Cardiac muscle cell (in vitro differentiated cells and primary cell): ENCODE results near the gene ANXA2. TPM values are rescaled to one million over a fixed set of nuclear protein-coding genes. Genes with fewer than 3 reads are reported as not detected.

Source experiments
- DNase-seq, 2 donors: peaks; one replicate each; pipeline versions ENCODE4 v3.0.0 to v3.0.0-alpha.2; 2010 to 2017; ENCODE audit warnings: low read depth in 1 of 2, low spot score in 1 of 2
- H3K27ac ChIP-seq: fragments of 200-600 bp; sonication (generic); 2 replicates; pipeline ENCODE4 v1.5.1; 2016
- H3K27me3 ChIP-seq: fragments of 200-600 bp; sonication (generic); 2 replicates; pipeline ENCODE4 v1.6.0; 2016; ENCODE audit warnings: control low read depth
- H3K36me3 ChIP-seq: fragments of 200-600 bp; sonication (generic); 2 replicates; pipeline ENCODE4 v1.5.1; 2016; ENCODE audit warnings: control low read depth
- H3K4me1 ChIP-seq: fragments of 200-600 bp; sonication (generic); 2 replicates; pipeline ENCODE4 v1.8.1; 2017; ENCODE audit warnings: low read depth, mild to moderate bottlenecking, mixed run types
- H3K4me3 ChIP-seq: fragments of 200-600 bp; sonication (generic); 2 replicates; pipeline ENCODE4 v1.5.1; 2016; ENCODE audit warnings: mild to moderate bottlenecking
- H3K9me3 ChIP-seq: fragments of 200-600 bp; sonication (generic); 2 replicates; pipeline ENCODE4 v1.5.1; 2017; ENCODE audit warnings: low read depth, mild to moderate bottlenecking, control low read depth
- polyA plus RNA-seq: library from polyadenylated mRNA; unstranded; fragments of >200 nt; fragmentation: Nextera tagmentation; extraction: Ambion mirVana; gene quantifications from 2 replicates; pipeline ENCODE4 v1.2.1, GENCODE V29; 2016
- total RNA-seq: library from RNA; depleted of rRNA; stranded (reverse); fragments of >200 nt; gene quantifications from 2 replicates; pipeline ENCODE4 v1.2.3, GENCODE V29; 2016
- TF ChIP-seq, protein P1 (sequence below): IDR thresholded peaks from 2 replicates; pipeline ENCODE4 v1.5.1; 2012; ENCODE audit warnings: low read depth, mild to moderate bottlenecking, low read length

ANXA2 gene
- total and polyA plus RNA-seq, 2 experiments from 2014 or later = 90.2 to 284 TPM

DNA sequence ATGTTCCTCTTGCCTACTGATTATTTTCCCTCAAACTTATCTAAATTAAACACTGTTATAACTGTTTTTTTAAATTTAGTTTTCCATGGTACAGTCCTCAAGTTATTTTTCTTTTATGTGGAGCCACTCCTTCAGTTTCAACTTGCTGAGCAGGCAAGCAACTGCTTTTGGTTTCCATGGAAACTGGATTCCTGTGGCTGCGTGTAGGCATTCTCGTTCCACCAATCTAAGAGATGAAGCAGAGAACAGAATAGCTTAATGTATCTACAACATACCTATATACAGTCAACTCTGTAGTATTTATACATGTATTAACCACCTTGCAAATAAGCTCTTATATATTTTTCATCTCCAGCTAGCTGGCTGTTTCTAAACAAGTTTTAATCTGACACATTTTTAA, 25.8 kb upstream of the ANXA2 start:
- TF ChIP-seq, protein P1, sequence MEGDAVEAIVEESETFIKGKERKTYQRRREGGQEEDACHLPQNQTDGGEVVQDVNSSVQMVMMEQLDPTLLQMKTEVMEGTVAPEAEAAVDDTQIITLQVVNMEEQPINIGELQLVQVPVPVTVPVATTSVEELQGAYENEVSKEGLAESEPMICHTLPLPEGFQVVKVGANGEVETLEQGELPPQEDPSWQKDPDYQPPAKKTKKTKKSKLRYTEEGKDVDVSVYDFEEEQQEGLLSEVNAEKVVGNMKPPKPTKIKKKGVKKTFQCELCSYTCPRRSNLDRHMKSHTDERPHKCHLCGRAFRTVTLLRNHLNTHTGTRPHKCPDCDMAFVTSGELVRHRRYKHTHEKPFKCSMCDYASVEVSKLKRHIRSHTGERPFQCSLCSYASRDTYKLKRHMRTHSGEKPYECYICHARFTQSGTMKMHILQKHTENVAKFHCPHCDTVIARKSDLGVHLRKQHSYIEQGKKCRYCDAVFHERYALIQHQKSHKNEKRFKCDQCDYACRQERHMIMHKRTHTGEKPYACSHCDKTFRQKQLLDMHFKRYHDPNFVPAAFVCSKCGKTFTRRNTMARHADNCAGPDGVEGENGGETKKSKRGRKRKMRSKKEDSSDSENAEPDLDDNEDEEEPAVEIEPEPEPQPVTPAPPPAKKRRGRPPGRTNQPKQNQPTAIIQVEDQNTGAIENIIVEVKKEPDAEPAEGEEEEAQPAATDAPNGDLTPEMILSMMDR = no peak
- no peaks in the 10 kb centered on the region for H3K27me3 ChIP-seq
- peak; percentile 75 to 93 for DNase-seq
- peaks cover 9% of the 10 kb centered on the region for H3K4me1 ChIP-seq
- H3K27ac ChIP-seq = no peak overlapping the region
- H3K4me3 ChIP-seq = no peak overlapping the region
- no peaks in the 10 kb centered on the region for H3K9me3 ChIP-seq
- peaks cover 8% of the 10 kb centered on the region for H3K36me3 ChIP-seq

DNA sequence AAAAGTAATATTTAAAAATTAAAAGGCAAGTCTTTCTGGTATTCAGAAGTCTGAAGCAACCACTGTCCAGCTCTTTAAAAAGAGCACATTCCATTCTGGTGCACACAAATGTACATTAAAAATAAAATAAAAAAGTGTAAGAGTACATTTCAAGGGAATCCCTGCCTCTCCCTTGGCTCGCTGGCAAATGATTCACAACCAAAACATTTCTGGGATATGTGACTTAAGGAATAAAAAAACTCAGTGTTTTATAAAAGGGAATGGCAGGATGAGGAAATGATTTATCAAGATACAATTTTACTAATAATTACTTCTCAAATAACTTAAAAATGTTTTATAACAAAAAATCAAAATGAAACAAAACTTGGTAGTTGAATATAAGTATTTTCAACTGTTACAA, 23.8 kb upstream of the ANXA2 start:
- Histone ChIP-seq H3K4me3 (no peak overlapping the region), H3K9me3 (no peaks in the 10 kb centered on the region), H3K27me3 (no peaks in the 10 kb centered on the region), H3K27ac (no peak overlapping the region), H3K4me1 (peaks cover 9% of the 10 kb centered on the region), H3K36me3 (peaks cover 8% of the 10 kb centered on the region)
- peak in 1 of 2 donors; percentile 85 for DNase-seq
- TF ChIP-seq, protein P1 = no peak

DNA sequence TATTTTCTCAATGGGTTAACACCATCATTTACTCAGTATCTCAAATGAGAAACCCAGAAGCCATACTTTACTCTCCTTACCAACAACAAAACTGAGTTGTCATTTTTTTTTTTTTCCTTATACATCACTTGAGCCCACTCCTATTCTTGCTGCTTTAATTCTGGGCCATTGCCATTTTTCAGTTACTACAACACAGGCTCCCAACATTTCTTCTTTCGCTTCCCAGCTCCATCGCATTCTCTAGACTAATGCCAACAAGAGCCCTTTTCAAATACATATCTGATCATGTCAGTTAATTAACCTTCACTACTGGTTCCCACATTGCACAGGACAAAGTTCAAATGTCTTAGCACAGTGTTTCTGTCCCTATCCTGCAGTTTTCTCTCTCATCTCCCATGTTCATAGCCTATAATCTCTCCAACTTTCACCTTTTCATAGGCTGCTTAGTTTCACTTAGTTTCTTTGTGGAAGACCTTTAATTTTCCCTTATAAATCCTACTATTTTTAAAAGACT, 22.5 kb upstream of the ANXA2 start:
- H3K4me1 ChIP-seq = peaks cover 9% of the 10 kb centered on the region
- no peaks in the 10 kb centered on the region for H3K27me3 ChIP-seq
- H3K27ac ChIP-seq = no peak overlapping the region
- H3K36me3 ChIP-seq = peaks cover 3% of the 10 kb centered on the region
- no peaks in the 10 kb centered on the region for H3K9me3 ChIP-seq
- TF ChIP-seq, protein P1 = no peak
- no peak overlapping the region for H3K4me3 ChIP-seq
- no peak for DNase-seq

DNA sequence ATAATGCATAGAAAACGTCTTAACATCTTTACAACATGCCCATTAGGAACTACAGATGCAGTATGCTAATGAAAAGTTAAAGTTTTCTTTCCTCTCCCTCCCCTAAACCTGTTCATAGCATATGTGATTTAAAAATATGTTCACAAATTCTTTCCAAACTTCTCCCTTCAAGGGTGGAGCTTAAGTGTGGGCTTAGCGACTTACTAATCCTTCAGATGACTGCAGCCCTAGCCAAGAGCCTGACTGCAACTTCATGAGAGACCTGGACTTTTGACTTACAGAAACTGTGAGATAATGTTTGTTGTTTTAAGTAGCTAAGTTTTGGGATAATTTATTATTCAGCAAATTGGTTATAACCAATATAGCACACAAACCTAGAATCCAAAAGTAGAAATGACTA, 22.0 kb upstream of the ANXA2 start:
- peak in 1 of 2 donors; percentile 41 for DNase-seq
- Histone ChIP-seq H3K4me3 (no peak overlapping the region), H3K36me3 (peaks cover 3% of the 10 kb centered on the region), H3K9me3 (no peaks in the 10 kb centered on the region), H3K4me1 (peaks cover 9% of the 10 kb centered on the region), H3K27ac (no peak overlapping the region), H3K27me3 (no peaks in the 10 kb centered on the region)
- TF ChIP-seq, protein P1 = no peak

DNA sequence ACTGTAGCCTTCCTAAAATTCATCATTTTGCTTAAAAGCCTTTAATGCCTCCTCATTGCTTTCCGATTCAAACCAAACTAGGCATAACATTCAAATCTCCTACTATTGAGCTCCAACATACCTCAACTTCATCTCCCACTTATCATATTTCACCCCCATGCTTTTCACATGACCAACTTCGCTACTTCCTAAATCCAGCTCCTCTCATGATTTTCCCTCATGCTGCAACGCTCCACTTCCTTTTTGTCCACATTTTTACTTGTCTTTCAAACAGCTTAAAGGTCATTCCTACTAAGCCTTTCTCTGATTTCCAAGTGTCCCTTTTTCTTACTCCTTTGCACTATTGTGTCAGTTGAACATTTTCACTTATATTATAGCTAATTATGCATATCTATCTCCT, 20.3 kb upstream of the ANXA2 start:
- H3K9me3 ChIP-seq = no peaks in the 10 kb centered on the region
- H3K27ac ChIP-seq = no peak overlapping the region
- H3K36me3 ChIP-seq = peaks cover 3% of the 10 kb centered on the region
- H3K27me3 ChIP-seq = no peaks in the 10 kb centered on the region
- DNase-seq = no peak
- TF ChIP-seq, protein P1 = no peak
- H3K4me1 ChIP-seq = no peaks in the 10 kb centered on the region
- H3K4me3 ChIP-seq = no peak overlapping the region
